Measurements from ENCODE around the gene POP7. TPM values are rescaled to one million over a fixed set of nuclear protein-coding genes. Genes with fewer than 3 reads are reported as not detected.

POP7 gene
- total and polyA plus RNA-seq, 10 donors: 14.9 to 39.1 (median 18.8) TPM

DNA sequence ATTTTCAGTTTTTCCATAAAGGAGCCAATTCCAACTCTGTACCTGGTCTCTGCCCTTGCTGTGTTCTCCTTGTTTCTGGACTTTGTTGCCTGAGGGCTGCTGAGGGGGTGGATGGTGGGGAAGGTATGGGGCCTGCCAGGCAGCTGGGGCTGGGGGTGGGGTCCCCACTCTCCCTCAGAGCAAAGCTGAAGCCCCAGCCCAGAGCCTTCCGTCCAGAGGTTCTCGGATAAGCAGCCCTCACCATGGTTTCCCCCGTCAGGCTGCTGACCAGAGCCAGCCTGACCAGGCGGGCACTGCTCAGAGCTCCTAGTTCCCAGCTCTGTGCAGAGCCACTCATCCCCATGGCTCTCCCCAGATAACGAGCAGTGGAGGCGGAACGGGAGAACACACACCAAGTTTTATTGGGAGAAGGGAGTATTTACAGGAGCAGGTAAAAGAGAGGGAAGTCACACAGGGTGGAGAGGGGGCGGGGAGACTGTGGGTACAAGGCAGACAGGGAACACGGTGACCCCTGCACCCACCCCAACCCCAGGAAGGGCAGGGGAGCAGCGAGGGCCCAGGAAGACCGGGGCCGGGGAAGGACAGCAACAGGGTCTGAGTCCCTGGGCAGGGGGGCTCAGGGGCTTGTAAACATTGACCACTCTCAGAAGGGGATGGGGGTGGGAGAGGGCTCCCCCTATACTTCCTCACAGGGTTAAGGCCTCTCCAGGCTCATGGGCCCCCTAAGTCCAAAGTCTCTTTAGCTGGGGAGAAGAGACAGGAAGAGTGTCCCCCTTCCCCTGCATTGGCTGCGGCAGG lies 26.6 kb upstream of the POP7 start:
- TF ChIP-seq POLR2AphosphoS5 (IDR thresholded peaks at IDR 0.05) (peak; percentile 15 to 76 (median 44)), POLR2A (IDR thresholded peaks at IDR 0.05) (no peak)
- TF ChIP-seq, protein P1, sequence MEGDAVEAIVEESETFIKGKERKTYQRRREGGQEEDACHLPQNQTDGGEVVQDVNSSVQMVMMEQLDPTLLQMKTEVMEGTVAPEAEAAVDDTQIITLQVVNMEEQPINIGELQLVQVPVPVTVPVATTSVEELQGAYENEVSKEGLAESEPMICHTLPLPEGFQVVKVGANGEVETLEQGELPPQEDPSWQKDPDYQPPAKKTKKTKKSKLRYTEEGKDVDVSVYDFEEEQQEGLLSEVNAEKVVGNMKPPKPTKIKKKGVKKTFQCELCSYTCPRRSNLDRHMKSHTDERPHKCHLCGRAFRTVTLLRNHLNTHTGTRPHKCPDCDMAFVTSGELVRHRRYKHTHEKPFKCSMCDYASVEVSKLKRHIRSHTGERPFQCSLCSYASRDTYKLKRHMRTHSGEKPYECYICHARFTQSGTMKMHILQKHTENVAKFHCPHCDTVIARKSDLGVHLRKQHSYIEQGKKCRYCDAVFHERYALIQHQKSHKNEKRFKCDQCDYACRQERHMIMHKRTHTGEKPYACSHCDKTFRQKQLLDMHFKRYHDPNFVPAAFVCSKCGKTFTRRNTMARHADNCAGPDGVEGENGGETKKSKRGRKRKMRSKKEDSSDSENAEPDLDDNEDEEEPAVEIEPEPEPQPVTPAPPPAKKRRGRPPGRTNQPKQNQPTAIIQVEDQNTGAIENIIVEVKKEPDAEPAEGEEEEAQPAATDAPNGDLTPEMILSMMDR (IDR thresholded peaks at IDR 0.05 in 8 of 11, conservative IDR thresholded peaks at IDR 0.05 in 3 of 11): no peak
- Histone ChIP-seq H3K27me3 (replicated peaks in 1 of 7) (no peaks in the 10 kb centered on the region), H3K4me1 (peaks cover 7 to 68% (median 41%) of the 10 kb centered on the region in 6 donors), H3K9me3 (no peaks in the 10 kb centered on the region), H3K36me3 (peaks cover 0 to 83% (median 79%) of the 10 kb centered on the region in 6 donors), H3K4me3 (no peak overlapping the region), H3K27ac (peak overlapping the region in 6 of 8 donors; percentile 11 to 100 (median 63))
- 74 to 83% (median 78%) methylated on average over 13 of the region's 13 CpGs for WGBS, 5 donors
- DNase-seq: peak; percentile 77
- intact Hi-C loops (cut with DNase I; ENCODE audit: low total_unique reads): loop anchor here (10.0 kb wide), 1 partner anchor 65 kb away; the partner anchor contains the start of gene MOSPD3

DNA sequence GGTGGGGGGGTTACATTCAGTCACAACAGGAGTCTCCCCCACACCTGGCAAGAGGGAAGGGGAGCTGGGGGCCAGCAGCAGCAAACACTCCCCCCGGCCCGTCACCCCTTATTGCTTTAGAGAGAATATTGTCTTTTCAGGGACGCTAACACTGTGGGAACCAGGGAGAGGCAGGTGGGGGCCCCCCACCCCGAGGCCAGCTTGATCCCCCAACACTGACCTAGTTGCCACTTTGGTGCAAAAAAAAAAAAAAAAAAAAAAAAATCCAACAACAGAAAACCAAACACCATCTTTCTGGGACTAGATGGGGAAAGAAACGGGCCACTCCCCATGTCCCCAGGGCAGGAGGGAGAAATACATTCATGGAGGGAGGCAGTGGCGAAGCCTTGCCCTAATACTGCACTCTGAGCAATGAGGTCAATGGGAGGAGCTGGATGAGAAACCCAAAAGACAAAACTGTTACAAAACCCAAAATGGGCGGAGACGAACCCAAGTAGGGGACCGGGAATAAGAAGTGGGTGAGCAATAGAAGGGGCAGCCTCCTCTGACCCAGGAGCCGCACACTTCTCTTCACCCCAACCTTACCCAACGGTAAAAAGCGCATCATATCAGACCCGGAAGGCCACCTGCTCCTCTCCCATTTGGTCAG lies 25.9 kb upstream of the POP7 start:
- H3K4me1 ChIP-seq: peaks cover 7 to 68% (median 41%) of the 10 kb centered on the region in 6 donors
- TF ChIP-seq POLR2AphosphoS5 (IDR thresholded peaks at IDR 0.05): no peak
- TF ChIP-seq, protein P1 (IDR thresholded peaks at IDR 0.05 in 8 of 11, conservative IDR thresholded peaks at IDR 0.05 in 3 of 11): no peak
- TF ChIP-seq POLR2A (IDR thresholded peaks at IDR 0.05): no peak
- H3K36me3 ChIP-seq: peaks cover 0 to 90% (median 86%) of the 10 kb centered on the region in 6 donors
- H3K4me3 ChIP-seq: no peak overlapping the region
- peak overlapping the region in 6 of 8 donors; percentile 18 to 100 (median 63) for H3K27ac ChIP-seq
- no peak for DNase-seq
- no peaks in the 10 kb centered on the region for H3K9me3 ChIP-seq
- no peaks in the 10 kb centered on the region for H3K27me3 ChIP-seq (replicated peaks in 1 of 7)
- 68 to 82% (median 71%) methylated on average over 13 of the region's 13 CpGs for WGBS, 5 donors
- intact Hi-C loops (cut with DNase I; ENCODE audit: low total_unique reads): loop anchor here (10.0 kb wide), 1 partner anchor 65 kb away; the partner anchor contains the start of gene MOSPD3

DNA sequence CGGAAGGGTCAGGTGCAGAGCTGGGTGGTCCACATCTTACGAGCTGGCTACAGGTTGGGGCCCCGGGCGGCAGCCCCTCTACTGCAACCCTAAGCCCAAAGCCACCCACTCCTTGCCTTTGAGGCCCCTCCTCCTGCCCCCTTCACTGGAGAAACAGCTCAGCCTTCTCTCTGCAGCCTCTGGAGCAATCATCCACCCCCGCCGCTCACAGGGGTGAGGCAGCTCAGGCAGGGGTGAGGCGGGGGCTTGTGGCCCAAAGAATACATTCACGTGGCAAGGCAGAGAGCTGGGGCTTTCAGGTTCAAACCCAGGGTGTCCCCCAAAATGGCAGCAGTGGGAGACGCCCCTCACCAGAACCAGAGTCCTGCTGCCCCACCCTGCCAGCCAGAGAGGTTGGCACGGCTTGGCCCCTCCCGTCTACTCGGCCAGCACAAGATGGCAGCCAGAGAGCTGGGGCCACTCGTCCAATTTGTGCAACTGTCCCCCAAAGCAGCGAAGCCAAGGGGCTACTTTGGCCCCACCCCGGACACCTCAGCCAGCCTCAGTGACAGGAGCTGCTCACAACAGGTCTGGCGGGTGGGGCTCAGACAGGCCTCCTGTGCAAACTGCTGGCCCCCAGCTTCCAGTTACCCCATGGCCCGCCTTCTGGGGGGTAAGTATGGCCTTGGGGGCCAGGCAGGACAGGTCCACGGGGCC lies 25.2 kb upstream of the POP7 start:
- Histone ChIP-seq H3K9me3 (no peaks in the 10 kb centered on the region), H3K4me1 (peaks cover 7 to 63% (median 37%) of the 10 kb centered on the region in 6 donors), H3K4me3 (no peak overlapping the region), H3K36me3 (peaks cover 0 to 97% (median 93%) of the 10 kb centered on the region in 6 donors), H3K27ac (peak overlapping the region in 6 of 8 donors; percentile 18 to 100 (median 63)), H3K27me3 (replicated peaks in 1 of 7) (no peaks in the 10 kb centered on the region)
- TF ChIP-seq, protein P1 (IDR thresholded peaks at IDR 0.05 in 8 of 11, conservative IDR thresholded peaks at IDR 0.05 in 3 of 11): no peak
- TF ChIP-seq POLR2AphosphoS5 (IDR thresholded peaks at IDR 0.05): peak; percentile 69 to 87 (median 74)
- peak; percentile 81 for DNase-seq
- WGBS, 5 donors: 80 to 89% (median 84%) methylated on average over 13 to 18 of the region's 18 CpGs
- intact Hi-C loops (cut with DNase I; ENCODE audit: low total_unique reads): no loop called here

Data from spleen (tissue), 11 donors.